Esophagus muscularis mucosa (tissue), 4 donors: ENCODE results near the gene NXNL2.

Experiments used
- CTCF ChIP-seq, 3 experiments: fragments of 200-600 bp in 2 of 3; fragments of 450-650 bp in 1 of 3; sonication (generic) in 2 of 3; IDR thresholded peaks; one replicate each; pipeline ENCODE4 v1.5.1; 2017 to 2019; ENCODE audit warnings: antibody characterized with exemption in 3 of 3, mild to moderate bottlenecking in 2 of 3, moderate library complexity in 1 of 3
- EP300 ChIP-seq: sonication (generic); formaldehyde crosslinking; IDR thresholded peaks from one replicate; pipeline ENCODE4 v1.6.1; 2017; ENCODE audit warnings: antibody characterized with exemption
- POLR2A ChIP-seq: fragments of 450-650 bp; IDR thresholded peaks from one replicate; pipeline ENCODE4 v1.6.1; 2017; ENCODE audit warnings: antibody characterized with exemption, moderate library complexity, mild to moderate bottlenecking, low read depth

GRCh38 chr9:88530051-88530450, 4.9 kb upstream of the NXNL2 start:
- TF ChIP-seq CTCF (IDR thresholded peaks at IDR 0.05) (no peak), POLR2A (no peak), EP300 (no peak)
